Breast epithelium (tissue), 4 donors: ENCODE measurements around the gene CTNND2. TPM values are rescaled to one million over a fixed set of nuclear protein-coding genes. Genes with fewer than 3 reads are reported as not detected.

Experiments used
- DNase-seq, 2 donors: peaks; one replicate each; pipeline ENCODE4 v3.0.0-alpha.2; 2019; ENCODE audit warnings: low spot score in 2 of 2
- H3K27ac ChIP-seq, 2 donors: fragments of 200-600 bp; sonication (generic) in 1 of 2; one replicate each; pipeline ENCODE4 v1.5.1; 2016 to 2019; ENCODE audit warnings: mild to moderate bottlenecking in 1 of 2
- H3K27me3 ChIP-seq, 2 donors: fragments of 200-600 bp; sonication (generic) in 1 of 2; one replicate each; pipeline versions ENCODE4 v1.5.1 to v1.6.0; 2017 to 2019; ENCODE audit warnings: control low read depth in 1 of 2, mild to moderate bottlenecking in 1 of 2
- H3K36me3 ChIP-seq: fragments of 200-600 bp; one replicate; pipeline ENCODE4 v1.5.1; 2019
- H3K4me1 ChIP-seq, 2 donors: fragments of 200-600 bp; sonication (generic); one replicate each; pipeline ENCODE4 v1.5.1; 2016 to 2019; ENCODE audit warnings: control low read depth in 1 of 2
- H3K4me3 ChIP-seq, 3 donors: fragments of 200-600 bp; sonication (generic); 1 replicate in 2 of 3; 2 replicates in 1 of 3; pipeline ENCODE4 v1.5.1; 2016 to 2019; ENCODE audit warnings: mild to moderate bottlenecking in 3 of 3, moderate library complexity in 2 of 3
- H3K9me3 ChIP-seq, 2 donors: fragments of 200-600 bp; sonication (generic) in 1 of 2; one replicate each; pipeline ENCODE4 v1.5.1; 2016 to 2019; ENCODE audit warnings: control low read depth in 1 of 2
- POLR2A ChIP-seq: fragments of 450-650 bp; IDR thresholded peaks from one replicate; pipeline ENCODE4 v1.6.1; 2016; ENCODE audit warnings: antibody characterized with exemption, mild to moderate bottlenecking, moderate library complexity
- POLR2AphosphoS5 ChIP-seq, 3 donors: sonication (generic); formaldehyde crosslinking; IDR thresholded peaks; one replicate each; pipeline ENCODE4 v1.6.1; 2017; ENCODE audit warnings: antibody characterized with exemption in 3 of 3
- intact Hi-C: fragments of 100-400 bp; cut with DNase I; formaldehyde crosslinking; loops from one replicate; pipeline ENCODE4 v1.15.1; 2023; ENCODE audit warnings: low total_unique reads
- total RNA-seq, 3 donors: library from RNA; depleted of rRNA; stranded (reverse); fragments of >200 nt; gene quantifications; one replicate each; pipeline ENCODE4 v1.1.0, GENCODE V29; 2016
- TF ChIP-seq, protein P1 (sequence below), 3 donors: fragments of 450-650 bp; IDR thresholded peaks; one replicate each; pipeline ENCODE4 v1.5.1; 2016 to 2017; ENCODE audit warnings: antibody characterized with exemption in 3 of 3, mild to moderate bottlenecking in 3 of 3, moderate library complexity in 3 of 3

The CTNND2 gene
- total RNA-seq, 3 donors from 2014 or later, result 3.3 to 6.0 TPM; not detected in 1

DNA sequence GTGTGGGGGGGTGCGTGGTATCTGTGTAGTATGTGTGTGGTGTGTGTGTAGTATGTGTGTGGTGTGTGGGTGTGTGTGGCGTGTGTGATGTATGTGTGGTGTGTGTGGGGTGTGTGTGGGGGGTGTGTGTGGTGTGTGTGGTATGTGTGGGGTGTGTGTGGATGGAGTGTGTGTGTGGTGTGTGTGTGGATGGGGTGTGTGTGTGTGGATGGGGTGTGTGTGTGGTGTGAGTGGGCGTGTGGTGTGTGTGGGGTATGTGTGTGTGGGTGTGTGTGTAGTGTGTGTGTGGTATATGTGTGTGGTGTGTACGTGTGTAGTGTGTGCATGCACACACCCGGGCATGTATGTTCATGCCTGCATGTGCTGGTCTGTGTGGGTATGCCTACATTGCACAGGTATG lies 722.3 kb downstream of the CTNND2 start:
- Histone ChIP-seq H3K4me1 (peaks cover 0 to 4% of the 10 kb centered on the region in 2 donors), H3K27me3 (no peaks in the 10 kb centered on the region), H3K9me3 (no peaks in the 10 kb centered on the region), H3K36me3 (no peaks in the 10 kb centered on the region), H3K4me3 (no peak overlapping the region), H3K27ac (no peak overlapping the region)
- TF ChIP-seq POLR2A, result no peak
- TF ChIP-seq, protein P1, sequence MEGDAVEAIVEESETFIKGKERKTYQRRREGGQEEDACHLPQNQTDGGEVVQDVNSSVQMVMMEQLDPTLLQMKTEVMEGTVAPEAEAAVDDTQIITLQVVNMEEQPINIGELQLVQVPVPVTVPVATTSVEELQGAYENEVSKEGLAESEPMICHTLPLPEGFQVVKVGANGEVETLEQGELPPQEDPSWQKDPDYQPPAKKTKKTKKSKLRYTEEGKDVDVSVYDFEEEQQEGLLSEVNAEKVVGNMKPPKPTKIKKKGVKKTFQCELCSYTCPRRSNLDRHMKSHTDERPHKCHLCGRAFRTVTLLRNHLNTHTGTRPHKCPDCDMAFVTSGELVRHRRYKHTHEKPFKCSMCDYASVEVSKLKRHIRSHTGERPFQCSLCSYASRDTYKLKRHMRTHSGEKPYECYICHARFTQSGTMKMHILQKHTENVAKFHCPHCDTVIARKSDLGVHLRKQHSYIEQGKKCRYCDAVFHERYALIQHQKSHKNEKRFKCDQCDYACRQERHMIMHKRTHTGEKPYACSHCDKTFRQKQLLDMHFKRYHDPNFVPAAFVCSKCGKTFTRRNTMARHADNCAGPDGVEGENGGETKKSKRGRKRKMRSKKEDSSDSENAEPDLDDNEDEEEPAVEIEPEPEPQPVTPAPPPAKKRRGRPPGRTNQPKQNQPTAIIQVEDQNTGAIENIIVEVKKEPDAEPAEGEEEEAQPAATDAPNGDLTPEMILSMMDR (IDR thresholded peaks at IDR 0.05), result no peak
- no peak for TF ChIP-seq POLR2AphosphoS5 (IDR thresholded peaks at IDR 0.05)
- intact Hi-C loops, result no loop called here
- no peak for DNase-seq

DNA sequence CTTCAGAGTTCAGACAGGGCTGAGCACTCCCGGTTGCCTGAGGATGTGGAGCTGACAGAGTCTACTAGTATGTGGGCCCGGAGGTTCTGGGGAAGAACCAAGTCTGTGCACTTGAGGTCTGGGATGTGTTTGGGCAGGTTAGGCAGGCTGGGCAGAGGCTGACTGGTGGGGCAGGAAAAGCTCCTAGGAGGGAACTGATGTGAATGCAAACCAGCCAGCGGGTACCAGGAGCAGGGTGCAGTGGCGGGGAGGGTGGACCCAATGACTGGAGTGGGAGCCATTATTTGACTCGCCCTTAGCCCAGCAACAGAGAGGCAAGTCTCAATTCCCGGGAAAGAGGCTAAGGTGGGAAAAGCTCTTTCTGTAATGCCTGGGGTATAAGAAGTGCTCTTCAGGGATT lies 723.4 kb downstream of the CTNND2 start:
- Histone ChIP-seq H3K27ac (no peak overlapping the region), H3K9me3 (no peaks in the 10 kb centered on the region), H3K27me3 (no peaks in the 10 kb centered on the region), H3K4me1 (peaks cover 0 to 4% of the 10 kb centered on the region in 2 donors), H3K4me3 (no peak overlapping the region), H3K36me3 (no peaks in the 10 kb centered on the region)
- intact Hi-C loops, result no loop called here
- TF ChIP-seq, protein P1 (IDR thresholded peaks at IDR 0.05), result no peak
- TF ChIP-seq POLR2AphosphoS5 (IDR thresholded peaks at IDR 0.05) (no peak), POLR2A (no peak)
- DNase-seq, result no peak

DNA sequence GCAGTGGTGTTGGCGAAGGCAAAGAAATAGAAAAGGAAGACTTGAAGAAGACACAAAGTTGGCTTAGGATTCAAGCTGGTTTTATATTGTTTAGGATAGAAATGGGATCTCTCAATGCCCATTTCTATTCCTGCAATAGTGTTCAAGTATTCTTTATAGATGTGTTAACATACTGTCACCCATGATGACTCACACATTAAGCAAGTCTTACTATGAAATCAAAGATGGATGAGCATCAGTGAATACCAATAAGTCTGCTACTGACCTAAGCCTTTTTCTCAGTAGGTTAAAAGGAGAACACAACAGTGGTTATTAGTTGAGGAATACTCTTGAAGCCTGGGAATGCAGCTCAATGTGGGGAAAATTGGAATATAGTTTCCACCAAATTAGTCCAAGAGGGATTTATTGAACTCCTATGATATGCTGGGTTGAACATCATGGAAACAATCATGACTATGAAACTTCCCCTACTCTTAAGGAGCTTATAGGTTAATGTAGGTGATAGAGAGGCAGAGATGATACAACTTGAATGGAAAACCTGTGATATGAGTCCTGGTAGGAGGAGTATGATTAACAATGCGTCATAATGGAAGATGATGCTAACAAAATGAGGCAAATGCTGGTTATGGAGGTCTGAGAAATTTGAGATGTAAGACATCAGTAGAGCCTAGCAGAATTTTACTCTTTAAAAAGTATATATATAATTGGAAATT lies 726.1 kb downstream of the CTNND2 start:
- intact Hi-C loops, result no loop called here
- no peak overlapping the region for H3K27ac ChIP-seq
- TF ChIP-seq POLR2AphosphoS5 (IDR thresholded peaks at IDR 0.05), result no peak
- TF ChIP-seq, protein P1 (IDR thresholded peaks at IDR 0.05), result no peak
- no peak for TF ChIP-seq POLR2A

DNA sequence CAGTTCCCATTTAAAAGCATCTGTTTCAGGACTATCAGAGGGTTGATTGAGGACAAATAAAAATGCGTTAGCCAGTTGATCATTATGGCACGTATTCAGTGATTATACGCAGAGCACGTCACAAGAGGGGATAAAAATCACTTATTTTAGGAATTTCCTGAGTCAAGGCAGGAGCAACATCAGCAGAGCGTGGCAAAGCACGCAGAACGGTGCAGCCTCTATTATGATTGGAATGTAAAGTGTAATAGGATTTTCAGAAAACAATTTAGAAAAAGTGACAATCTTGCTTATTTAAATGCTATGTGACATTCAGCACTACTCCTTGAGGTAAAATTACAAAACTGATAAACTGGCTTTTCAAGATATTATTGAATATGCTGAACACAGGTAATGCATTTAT lies 729.7 kb downstream of the CTNND2 start:
- no peaks in the 10 kb centered on the region for H3K4me1 ChIP-seq
- intact Hi-C loops, result no loop called here
- H3K9me3 ChIP-seq, result no peaks in the 10 kb centered on the region
- no peaks in the 10 kb centered on the region for H3K36me3 ChIP-seq
- no peak overlapping the region for H3K27ac ChIP-seq
- DNase-seq, result no peak
- no peaks in the 10 kb centered on the region for H3K27me3 ChIP-seq
- no peak overlapping the region for H3K4me3 ChIP-seq
- TF ChIP-seq POLR2AphosphoS5 (IDR thresholded peaks at IDR 0.05) (no peak), POLR2A (no peak)
- TF ChIP-seq, protein P1 (IDR thresholded peaks at IDR 0.05), result no peak

More for the DNA sequence above, 726.1 kb downstream of the CTNND2 start:
- peaks cover 0 to 4% of the 10 kb centered on the region in 2 donors for H3K4me1 ChIP-seq
- H3K9me3 ChIP-seq, result no peaks in the 10 kb centered on the region
- DNase-seq, result no peak
- H3K4me3 ChIP-seq, result no peak overlapping the region
- no peaks in the 10 kb centered on the region for H3K36me3 ChIP-seq
- H3K27me3 ChIP-seq, result no peaks in the 10 kb centered on the region

DNA sequence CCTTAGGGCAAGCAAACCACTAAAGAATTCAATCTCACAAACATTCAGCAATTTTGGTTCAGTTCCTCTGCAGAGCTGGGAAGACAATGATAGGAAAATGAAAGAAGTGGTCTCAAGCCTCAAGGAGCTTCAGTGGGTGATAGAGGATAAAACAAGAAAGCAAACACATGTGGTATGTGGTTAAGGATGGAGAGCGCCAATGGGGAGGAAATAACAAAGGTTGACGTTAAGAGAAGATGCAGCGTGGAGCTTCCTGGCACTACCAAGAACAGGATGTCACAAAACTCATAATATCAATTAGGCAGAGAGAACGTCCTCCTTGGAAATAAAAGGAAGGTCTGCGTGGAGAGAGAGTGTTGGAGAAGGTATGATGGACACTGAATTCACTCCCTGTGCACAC lies 731.8 kb downstream of the CTNND2 start:
- DNase-seq, result no peak
- intact Hi-C loops, result no loop called here

More for the DNA sequence above, 731.8 kb downstream of the CTNND2 start:
- H3K36me3 ChIP-seq, result no peaks in the 10 kb centered on the region
- H3K27me3 ChIP-seq, result no peaks in the 10 kb centered on the region
- H3K4me1 ChIP-seq, result no peaks in the 10 kb centered on the region
- no peaks in the 10 kb centered on the region for H3K9me3 ChIP-seq
- no peak overlapping the region for H3K27ac ChIP-seq
- no peak overlapping the region for H3K4me3 ChIP-seq
- TF ChIP-seq, protein P1 (IDR thresholded peaks at IDR 0.05), result no peak
- TF ChIP-seq POLR2A, result no peak
- TF ChIP-seq POLR2AphosphoS5 (IDR thresholded peaks at IDR 0.05), result no peak
